Immature natural killer cell (primary cell): Measurements from ENCODE around the gene ATXN1L. TPM values are rescaled to one million over a fixed set of nuclear protein-coding genes. Genes with fewer than 3 reads are reported as not detected.
"Not testable (repeated sequence)": the region's sequence is repeated elsewhere in the genome, so short reads cannot be mapped to it uniquely, and the experiment has no call there.

Source experiments
- DNase-seq, 3 donors: peaks; one replicate each; pipeline ENCODE4 v3.0.0; 2022; ENCODE audit warnings: mixed read lengths in 1 of 3
- H3K27ac Mint-ChIP-seq, 6 donors: one replicate each; pipeline ENCODE4 v1.8.0; 2020; ENCODE audit warnings: mixed read lengths in 6 of 6, mild to moderate bottlenecking in 5 of 6, inconsistent platforms in 4 of 6, moderate library complexity in 3 of 6
- H3K27me3 Mint-ChIP-seq, 3 donors: one replicate each; pipeline ENCODE4 v1.8.0; 2020 to 2021; ENCODE audit warnings: low read depth in 3 of 3, mild to moderate bottlenecking in 3 of 3, mixed read lengths in 3 of 3, moderate library complexity in 3 of 3, inconsistent platforms in 1 of 3
- H3K36me3 Mint-ChIP-seq, 3 donors: one replicate each; pipeline ENCODE4 v1.8.0; 2020; ENCODE audit warnings: mixed read lengths in 3 of 3, inconsistent platforms in 2 of 3, mild to moderate bottlenecking in 2 of 3
- H3K4me1 Mint-ChIP-seq, 2 donors: one replicate each; pipeline ENCODE4 v1.8.0; 2020; ENCODE audit warnings: inconsistent platforms in 2 of 2, mild to moderate bottlenecking in 2 of 2, mixed read lengths in 2 of 2, moderate library complexity in 1 of 2
- H3K4me3 Mint-ChIP-seq, 5 donors: one replicate each; pipeline ENCODE4 v1.8.0; 2020; ENCODE audit warnings: mild to moderate bottlenecking in 5 of 5, mixed read lengths in 5 of 5, inconsistent platforms in 3 of 5, moderate library complexity in 3 of 5
- H3K9me3 Mint-ChIP-seq, 6 donors: one replicate each; pipeline ENCODE4 v1.8.0; 2020; ENCODE audit warnings: mild to moderate bottlenecking in 6 of 6, mixed read lengths in 6 of 6, inconsistent platforms in 4 of 6, moderate library complexity in 3 of 6
- polyA plus RNA-seq, 3 donors: library from polyadenylated mRNA; unstranded; fragments of 300-500 nt; fragmentation: Illumina TruSeq; gene quantifications; one replicate each; pipeline ENCODE4 v1.2.3, GENCODE V29; 2021

ATXN1L gene
- polyA plus RNA-seq, 3 donors from 2014 or later: 9.6 to 18.6 (median 9.8) TPM

DNA sequence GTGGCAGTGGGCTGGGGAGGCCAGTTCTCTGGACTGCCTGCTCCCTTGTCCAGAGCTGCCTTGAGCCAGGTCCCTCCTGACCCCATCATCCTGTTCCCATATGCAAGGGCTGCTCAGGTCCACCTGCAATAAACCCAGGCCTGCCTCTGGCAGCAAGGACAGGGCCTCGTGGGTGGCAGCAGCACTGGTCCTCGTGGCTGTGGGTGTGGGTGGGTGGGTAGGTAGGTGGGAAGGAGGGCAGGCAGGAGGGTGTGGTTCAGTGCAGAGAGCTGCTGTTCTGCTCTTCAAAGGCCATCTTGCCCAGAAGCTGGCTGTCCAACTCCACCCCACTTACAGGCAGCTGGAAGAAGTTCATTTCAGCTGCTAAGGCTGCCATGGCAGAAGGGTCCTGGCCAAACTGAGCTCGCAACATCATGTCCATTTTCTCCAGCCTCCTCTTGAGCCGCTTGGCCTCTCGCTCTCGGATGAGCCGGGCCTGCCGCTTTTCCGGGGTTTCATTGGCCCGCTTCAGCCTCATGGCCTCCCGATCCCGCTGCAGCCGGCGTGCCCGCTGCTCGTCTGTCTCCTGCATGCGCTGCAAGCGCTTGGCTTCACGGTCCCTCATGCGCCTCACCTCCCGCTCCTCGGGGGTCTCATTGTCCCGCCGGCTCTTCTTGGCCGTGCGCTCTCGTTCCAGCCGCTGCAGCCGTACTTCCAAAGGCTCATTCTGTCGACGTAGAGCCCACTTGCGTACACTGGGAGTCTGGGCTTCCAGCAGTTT is 14.2 kb downstream of the ATXN1L start:
- peaks cover 24 to 35% of the 10 kb centered on the region in 2 donors for H3K4me1 Mint-ChIP-seq
- H3K27ac Mint-ChIP-seq: peak overlapping the region in 2 of 6 donors; percentile 30 to 65
- H3K36me3 Mint-ChIP-seq: peaks cover 0 to 9% (median 3%) of the 10 kb centered on the region in 3 donors
- no peak overlapping the region for H3K4me3 Mint-ChIP-seq
- peaks cover 0 to under 1% (median under 1%) of the 10 kb centered on the region in 3 donors for H3K27me3 Mint-ChIP-seq
- no peaks in the 10 kb centered on the region for H3K9me3 Mint-ChIP-seq
- no peak for DNase-seq

DNA sequence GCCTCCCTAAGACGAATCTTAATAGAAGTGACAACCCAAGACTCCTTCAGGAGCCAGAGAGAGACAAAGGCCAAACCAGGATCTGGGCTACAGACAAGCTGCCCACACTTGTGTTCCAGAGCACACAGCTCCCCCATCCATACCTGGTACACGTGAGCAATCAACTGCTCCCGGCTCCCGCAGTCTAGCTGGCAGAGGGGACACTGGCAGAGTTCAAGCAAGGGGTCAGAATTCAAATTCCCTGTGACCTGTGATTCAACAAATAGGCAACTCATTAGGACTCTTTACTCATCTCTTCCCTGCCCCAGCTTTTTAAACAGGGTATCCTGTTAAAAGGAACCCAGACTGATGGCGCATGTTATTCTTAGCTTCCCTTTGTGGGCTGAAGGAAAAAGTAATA is 18.2 kb downstream of the ATXN1L start:
- no peak for DNase-seq
- H3K36me3 Mint-ChIP-seq: peaks cover 5 to 20% (median 17%) of the 10 kb centered on the region in 3 donors
- H3K4me3 Mint-ChIP-seq: no peak overlapping the region
- peaks cover 2 to 5% of the 10 kb centered on the region in 2 donors for H3K4me1 Mint-ChIP-seq
- no peaks in the 10 kb centered on the region for H3K27me3 Mint-ChIP-seq
- no peak overlapping the region for H3K27ac Mint-ChIP-seq
- H3K9me3 Mint-ChIP-seq: no peaks in the 10 kb centered on the region

DNA sequence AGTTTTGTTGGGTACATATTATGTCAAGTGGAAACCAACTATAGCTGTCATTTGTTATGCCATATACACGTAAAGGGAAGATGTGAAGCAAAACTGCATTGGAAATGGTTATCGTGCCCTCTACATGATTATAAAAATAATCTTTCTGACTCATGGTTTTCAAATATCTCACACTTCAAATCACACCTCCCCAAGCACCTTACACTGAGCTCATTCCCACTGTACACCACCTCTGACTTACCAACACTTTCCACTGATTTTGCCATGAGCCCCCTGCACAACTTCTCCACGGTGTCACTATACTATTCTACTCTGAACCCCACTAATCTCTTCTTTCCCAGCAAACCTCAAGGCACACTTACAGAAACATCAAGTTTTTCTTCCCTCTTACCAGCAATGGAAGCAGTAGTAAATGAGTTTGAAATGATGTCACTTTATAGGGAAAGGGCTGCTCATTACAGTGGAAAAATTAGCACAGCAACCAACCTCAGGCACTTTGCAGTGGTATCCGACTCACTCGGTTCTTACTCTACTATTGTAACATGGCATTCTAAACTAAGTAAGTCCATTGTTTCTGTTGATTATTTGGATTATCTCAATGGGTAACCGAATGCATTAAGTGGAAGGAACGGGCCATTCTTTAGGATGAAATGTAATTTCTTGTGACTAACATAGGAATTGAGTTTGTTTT is 19.5 kb downstream of the ATXN1L start:
- H3K27me3 Mint-ChIP-seq: no peaks in the 10 kb centered on the region
- no peaks in the 10 kb centered on the region for H3K9me3 Mint-ChIP-seq
- peaks cover 0 to 2% of the 10 kb centered on the region in 2 donors for H3K4me1 Mint-ChIP-seq
- DNase-seq: no peak
- no peak overlapping the region for H3K4me3 Mint-ChIP-seq
- H3K36me3 Mint-ChIP-seq: peaks cover 5 to 22% (median 18%) of the 10 kb centered on the region in 3 donors
- peak overlapping the region in 2 of 6 donors; percentile 0 to 25 for H3K27ac Mint-ChIP-seq

DNA sequence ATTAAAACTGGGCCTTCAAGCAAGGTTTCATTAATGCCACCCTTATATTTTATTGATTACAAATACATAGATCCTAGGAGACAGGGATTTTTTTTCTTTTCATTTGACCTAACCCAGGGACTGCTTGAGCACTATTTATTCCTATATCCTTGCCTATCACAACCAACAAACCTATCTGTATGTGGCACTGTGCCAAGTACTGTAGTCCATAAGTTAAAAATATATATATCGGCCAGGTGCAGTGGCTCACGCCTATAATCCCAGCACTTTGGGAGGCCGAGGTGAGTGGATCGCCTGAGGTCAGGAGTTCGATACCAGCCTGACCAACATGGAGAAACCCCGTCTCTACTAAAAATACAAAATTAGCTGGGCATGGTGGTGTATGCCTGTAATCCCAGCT is 21.4 kb downstream of the ATXN1L start:
- not testable (repeated sequence) for H3K4me1 Mint-ChIP-seq, H3K4me3 Mint-ChIP-seq, H3K27ac Mint-ChIP-seq, H3K27me3 Mint-ChIP-seq, DNase-seq, H3K9me3 Mint-ChIP-seq
- H3K36me3 Mint-ChIP-seq: peaks cover 10 to 26% (median 18%) of the 10 kb centered on the region in 3 donors

DNA sequence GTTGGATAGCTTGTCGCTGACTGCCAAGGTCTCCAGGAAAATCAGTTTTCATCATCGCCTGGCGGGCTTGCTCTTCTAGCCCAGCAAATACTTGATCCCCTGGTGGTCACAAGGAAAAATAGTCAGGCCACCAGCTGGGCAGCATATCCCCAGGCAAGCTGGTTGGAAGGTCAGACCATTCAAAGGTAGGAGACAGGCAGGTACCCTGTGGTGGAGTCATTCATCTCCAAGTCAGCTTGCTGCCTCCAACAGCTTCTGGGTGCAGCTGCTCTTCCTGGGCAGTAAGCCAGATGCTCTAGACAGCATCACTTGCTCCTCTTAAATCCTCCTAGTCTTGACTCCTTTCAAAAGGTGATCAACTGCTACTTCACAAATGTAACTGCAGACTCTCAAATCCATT is 22.2 kb downstream of the ATXN1L start:
- Mint-ChIP-seq H3K4me3 (no peak overlapping the region), H3K36me3 (peaks cover 10 to 26% (median 18%) of the 10 kb centered on the region in 3 donors), H3K4me1 (peaks cover 0 to 2% of the 10 kb centered on the region in 2 donors), H3K27ac (no peak overlapping the region), H3K9me3 (no peaks in the 10 kb centered on the region), H3K27me3 (peaks cover 0 to 2% (median 0%) of the 10 kb centered on the region in 3 donors)
- no peak for DNase-seq

DNA sequence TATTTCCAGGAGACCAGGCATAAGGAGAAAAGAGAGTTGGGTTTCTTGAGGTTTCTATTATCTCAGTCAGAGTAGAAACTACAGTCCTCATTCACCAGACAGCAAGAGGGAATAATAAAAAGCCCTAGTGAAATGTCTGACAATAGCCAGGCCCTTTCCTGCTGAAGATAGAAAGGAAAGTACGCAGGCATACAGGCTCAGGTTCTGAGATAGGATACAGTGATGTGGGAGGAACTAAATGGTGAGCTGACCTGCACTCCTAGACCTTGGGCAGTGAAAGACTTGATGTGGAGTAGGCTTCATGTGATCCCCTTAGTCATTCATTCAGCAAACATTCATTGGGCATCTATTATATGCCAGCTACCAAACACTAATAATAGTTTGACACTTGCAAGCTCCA is 23.3 kb downstream of the ATXN1L start:
- Mint-ChIP-seq H3K36me3 (peaks cover 10 to 26% (median 18%) of the 10 kb centered on the region in 3 donors), H3K9me3 (no peaks in the 10 kb centered on the region), H3K27ac (no peak overlapping the region), H3K27me3 (peaks cover 0 to 2% (median 0%) of the 10 kb centered on the region in 3 donors), H3K4me3 (no peak overlapping the region), H3K4me1 (peaks cover 0 to 2% of the 10 kb centered on the region in 2 donors)
- no peak for DNase-seq

DNA sequence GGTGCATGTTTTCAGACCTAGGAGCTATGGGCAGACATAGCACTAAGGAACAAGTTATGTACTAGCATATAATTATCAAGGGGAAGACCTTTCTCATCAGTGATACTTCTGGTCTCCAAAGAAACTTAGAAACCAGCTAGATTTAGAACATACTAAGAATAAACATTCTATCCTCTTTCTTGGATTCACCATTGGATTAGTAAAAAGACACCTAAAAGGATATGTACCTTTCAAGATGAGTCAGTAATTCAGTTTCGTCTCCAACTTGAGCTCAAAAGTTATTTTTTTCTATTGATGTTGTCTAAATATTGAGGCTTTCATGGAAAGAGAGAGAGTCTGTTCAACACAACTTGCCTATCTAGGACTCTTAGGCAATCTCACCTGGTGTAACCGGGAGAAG is 25.0 kb downstream of the ATXN1L start:
- peaks cover 5 to 14% (median 11%) of the 10 kb centered on the region in 3 donors for H3K36me3 Mint-ChIP-seq
- no peak for DNase-seq
- H3K27me3 Mint-ChIP-seq: peaks cover 0 to 2% (median 0%) of the 10 kb centered on the region in 3 donors
- no peaks in the 10 kb centered on the region for H3K9me3 Mint-ChIP-seq
- H3K4me1 Mint-ChIP-seq: no peaks in the 10 kb centered on the region
- no peak overlapping the region for H3K4me3 Mint-ChIP-seq
- no peak overlapping the region for H3K27ac Mint-ChIP-seq

DNA sequence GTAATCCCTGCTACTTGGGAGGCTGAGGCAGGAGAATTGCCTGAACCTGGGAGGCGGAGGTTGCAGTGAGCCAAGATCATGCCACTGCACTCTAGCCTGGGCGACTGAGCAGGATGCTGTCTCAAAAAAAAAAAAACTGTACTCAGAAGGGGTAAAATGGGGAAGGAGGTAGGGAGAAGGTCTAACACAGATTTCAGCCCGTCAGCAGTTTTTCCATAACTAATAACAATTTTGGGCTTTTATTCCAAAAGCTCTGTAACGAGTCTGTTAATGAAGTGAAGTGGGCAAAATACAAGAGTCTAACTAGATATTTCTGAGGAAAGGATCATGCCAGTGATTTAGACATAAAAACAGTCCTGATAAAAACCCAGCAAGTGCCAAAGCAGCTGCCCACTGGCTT is 27.4 kb downstream of the ATXN1L start:
- H3K4me3 Mint-ChIP-seq: no peak overlapping the region
- peaks cover 11 to 13% (median 12%) of the 10 kb centered on the region in 3 donors for H3K36me3 Mint-ChIP-seq
- H3K27ac Mint-ChIP-seq: peak overlapping the region in 2 of 6 donors; percentile 40 to 68
- DNase-seq: no peak
- no peaks in the 10 kb centered on the region for H3K9me3 Mint-ChIP-seq
- H3K27me3 Mint-ChIP-seq: peaks cover 0 to 4% (median 0%) of the 10 kb centered on the region in 3 donors
- H3K4me1 Mint-ChIP-seq: no peaks in the 10 kb centered on the region

DNA sequence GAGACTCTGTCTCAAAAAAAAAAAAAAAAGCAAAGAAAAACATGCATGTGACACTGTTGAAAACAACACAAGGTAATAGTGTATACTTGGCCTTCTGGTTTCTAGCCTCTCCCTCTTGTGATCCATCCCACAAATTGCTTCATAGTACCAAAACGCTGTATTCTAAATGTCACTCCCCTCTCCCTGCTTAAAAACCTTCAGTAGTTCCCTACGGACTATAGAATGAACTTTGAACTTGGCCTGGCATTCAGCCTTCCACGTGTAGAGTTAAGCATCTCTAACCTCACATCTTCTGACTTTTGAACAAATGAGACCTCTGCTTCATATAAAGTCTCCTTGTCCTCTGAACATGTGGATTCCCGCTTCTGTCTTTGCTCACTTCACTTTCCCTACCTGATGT is 33.1 kb downstream of the ATXN1L start:
- Mint-ChIP-seq H3K4me3 (no peak overlapping the region), H3K36me3 (peaks cover 12 to 21% (median 14%) of the 10 kb centered on the region in 3 donors), H3K27me3 (peaks cover 2 to 11% (median 7%) of the 10 kb centered on the region in 3 donors), H3K4me1 (peaks cover 37 to 41% of the 10 kb centered on the region in 2 donors), H3K27ac (peak overlapping the region in 1 of 6 donors; percentile 79), H3K9me3 (no peaks in the 10 kb centered on the region)
- DNase-seq: no peak

DNA sequence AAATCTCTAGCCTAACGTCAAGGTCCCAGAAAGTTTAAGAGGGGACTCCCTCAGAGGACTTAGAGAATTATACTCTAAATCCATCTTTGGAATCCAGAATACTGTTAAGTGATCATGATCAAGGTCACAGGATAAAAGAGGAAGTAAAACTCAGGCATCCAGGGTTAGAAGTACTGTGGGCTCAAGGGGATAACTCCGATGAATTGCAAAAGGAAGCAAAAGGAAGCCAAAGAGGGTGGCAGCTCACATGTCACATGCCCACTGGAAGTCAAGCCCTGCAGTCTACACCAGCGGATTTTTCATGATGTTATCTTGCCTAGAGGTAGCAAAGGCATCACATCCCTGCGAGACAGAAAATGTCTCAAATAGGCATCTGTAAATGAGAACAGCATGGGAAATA is 34.4 kb downstream of the ATXN1L start:
- Mint-ChIP-seq H3K27ac (peak overlapping the region in 3 of 6 donors; percentile 36 to 89 (median 50)), H3K36me3 (peaks cover 12 to 21% (median 14%) of the 10 kb centered on the region in 3 donors), H3K27me3 (peaks cover 6 to 20% (median 14%) of the 10 kb centered on the region in 3 donors), H3K4me1 (peaks cover 43 to 50% of the 10 kb centered on the region in 2 donors), H3K4me3 (no peak overlapping the region), H3K9me3 (no peaks in the 10 kb centered on the region)
- DNase-seq: no peak

DNA sequence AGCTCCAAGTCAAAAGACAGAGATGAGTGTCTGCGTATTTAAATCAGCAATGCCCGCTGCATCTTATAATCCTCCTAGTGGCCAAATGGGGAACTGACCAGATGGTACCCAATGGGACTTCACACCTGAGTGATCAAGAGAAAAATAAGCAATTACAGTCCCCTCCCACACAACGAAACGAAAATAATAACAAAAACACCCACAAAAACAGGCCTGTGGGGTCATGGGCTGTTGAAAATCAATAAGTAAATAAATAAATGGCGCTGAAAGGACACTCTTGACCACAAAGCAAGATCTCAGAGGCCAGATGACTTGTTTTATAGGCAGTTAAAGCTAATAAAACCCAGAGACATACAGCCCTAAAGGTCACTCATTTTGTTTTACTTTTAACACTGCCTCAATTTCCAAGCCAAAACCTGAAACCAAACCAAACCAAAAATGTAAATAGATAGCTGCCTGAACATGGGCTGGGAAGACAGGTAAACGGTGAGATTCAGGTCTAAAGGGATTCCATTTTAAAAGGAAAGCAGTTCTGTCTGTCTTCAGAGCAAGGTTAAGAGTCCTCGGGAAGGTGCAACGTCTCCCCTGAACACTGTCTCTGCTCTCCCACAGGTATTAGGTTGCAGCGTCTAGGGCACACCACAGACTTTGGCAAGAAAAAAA is 36.9 kb downstream of the ATXN1L start:
- Mint-ChIP-seq H3K9me3 (no peaks in the 10 kb centered on the region), H3K27me3 (peaks cover 6 to 20% (median 17%) of the 10 kb centered on the region in 3 donors), H3K36me3 (peaks cover 7 to 14% (median 8%) of the 10 kb centered on the region in 3 donors), H3K4me1 (peaks cover 48 to 56% of the 10 kb centered on the region in 2 donors), H3K4me3 (peak overlapping the region; percentile 79 to 93 (median 87)), H3K27ac (peak overlapping the region; percentile 84 to 92 (median 90))
- DNase-seq: peak; percentile 73 to 78 (median 76)

DNA sequence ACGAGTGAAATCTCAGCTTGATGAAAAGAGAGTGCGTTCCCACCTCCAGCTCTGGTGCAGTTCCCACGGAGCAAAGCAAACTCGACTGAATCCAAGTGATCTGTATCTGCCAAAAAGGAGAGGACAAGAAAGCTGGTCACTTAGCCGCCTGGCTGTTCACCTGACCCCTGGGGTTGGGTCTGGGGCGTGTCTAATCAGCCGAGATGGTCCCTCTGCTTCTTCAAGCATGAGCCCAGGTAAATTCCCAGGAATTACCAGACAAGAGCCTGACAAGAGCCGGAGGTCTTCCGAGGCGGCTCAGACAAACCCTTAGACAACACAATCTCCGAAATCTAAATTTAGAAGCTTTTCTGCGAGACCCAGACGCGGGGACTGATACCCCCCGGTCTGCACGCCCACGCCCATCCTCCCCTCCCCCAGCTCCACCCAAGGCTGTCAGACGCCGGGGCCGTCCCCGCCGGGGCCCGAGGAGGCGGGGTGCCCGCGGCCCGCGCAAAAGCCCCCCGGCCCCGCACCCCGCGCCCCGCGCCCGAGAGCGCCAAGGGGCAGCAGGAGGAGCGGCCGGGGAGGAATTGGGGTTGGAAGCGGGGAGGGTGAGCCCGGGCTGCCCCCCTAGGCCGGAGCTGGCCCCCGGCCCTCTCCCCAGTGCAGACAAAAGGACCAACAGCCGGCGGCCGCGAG is 37.5 kb downstream of the ATXN1L start:
- Mint-ChIP-seq H3K4me1 (peaks cover 48 to 56% of the 10 kb centered on the region in 2 donors), H3K4me3 (peak overlapping the region; percentile 79 to 93 (median 87)), H3K36me3 (peaks cover 7 to 14% (median 8%) of the 10 kb centered on the region in 3 donors), H3K27me3 (peaks cover 6 to 20% (median 17%) of the 10 kb centered on the region in 3 donors), H3K9me3 (no peaks in the 10 kb centered on the region), H3K27ac (peak overlapping the region; percentile 84 to 92 (median 90))
- peak; percentile 34 to 46 (median 45) for DNase-seq
